Skeletal muscle tissue (tissue), 4 donors: ENCODE results near the gene TSC22D4. TPM values are rescaled to one million over a fixed set of nuclear protein-coding genes. Genes with fewer than 3 reads are reported as not detected.
"Not testable (repeated sequence)": the region's sequence is repeated elsewhere in the genome, so short reads cannot be mapped to it uniquely, and the experiment has no call there.

Source experiments
- H3K27ac ChIP-seq: one replicate; pipeline ENCODE4 v1.7.0; 2013; ENCODE audit warnings: mild to moderate bottlenecking, low read depth, low read length, inconsistent platforms
- H3K27me3 ChIP-seq, 3 donors: one replicate each; pipeline ENCODE4 v1.7.0; 2013; ENCODE audit warnings: low read length in 3 of 3; ENCODE audit not compliant: control insufficient read depth in 3 of 3, insufficient read depth in 3 of 3
- H3K36me3 ChIP-seq, 3 donors: one replicate each; pipeline ENCODE4 v1.7.0; 2013; ENCODE audit warnings: low read length in 3 of 3; ENCODE audit not compliant: control insufficient read depth in 3 of 3, insufficient read depth in 3 of 3
- H3K4me1 ChIP-seq, 3 donors: one replicate each; pipeline ENCODE4 v1.7.0; 2013; ENCODE audit warnings: low read length in 3 of 3, mild to moderate bottlenecking in 3 of 3; ENCODE audit not compliant: control insufficient read depth in 3 of 3, insufficient read depth in 3 of 3
- H3K4me3 ChIP-seq, 3 donors: one replicate each; pipeline ENCODE4 v1.7.0; 2013; ENCODE audit warnings: low read length in 3 of 3
- H3K9ac ChIP-seq, 3 donors: one replicate each; pipeline ENCODE4 v1.7.0; 2013; ENCODE audit warnings: low read length in 3 of 3, mild to moderate bottlenecking in 3 of 3, moderate library complexity in 2 of 3, low read depth in 1 of 3
- H3K9me3 ChIP-seq, 3 donors: one replicate each; pipeline ENCODE4 v1.7.0; 2013; ENCODE audit warnings: low read length in 3 of 3; ENCODE audit not compliant: control insufficient read depth in 3 of 3
- total RNA-seq: library from RNA; depleted of rRNA; stranded (reverse); fragments of >200 nt; gene quantifications from one replicate; pipeline ENCODE4 v1.2.3, GENCODE V29; 2014
- donor health status: Osteomylitis.

TSC22D4 gene
- 13.6 TPM for total RNA-seq

DNA sequence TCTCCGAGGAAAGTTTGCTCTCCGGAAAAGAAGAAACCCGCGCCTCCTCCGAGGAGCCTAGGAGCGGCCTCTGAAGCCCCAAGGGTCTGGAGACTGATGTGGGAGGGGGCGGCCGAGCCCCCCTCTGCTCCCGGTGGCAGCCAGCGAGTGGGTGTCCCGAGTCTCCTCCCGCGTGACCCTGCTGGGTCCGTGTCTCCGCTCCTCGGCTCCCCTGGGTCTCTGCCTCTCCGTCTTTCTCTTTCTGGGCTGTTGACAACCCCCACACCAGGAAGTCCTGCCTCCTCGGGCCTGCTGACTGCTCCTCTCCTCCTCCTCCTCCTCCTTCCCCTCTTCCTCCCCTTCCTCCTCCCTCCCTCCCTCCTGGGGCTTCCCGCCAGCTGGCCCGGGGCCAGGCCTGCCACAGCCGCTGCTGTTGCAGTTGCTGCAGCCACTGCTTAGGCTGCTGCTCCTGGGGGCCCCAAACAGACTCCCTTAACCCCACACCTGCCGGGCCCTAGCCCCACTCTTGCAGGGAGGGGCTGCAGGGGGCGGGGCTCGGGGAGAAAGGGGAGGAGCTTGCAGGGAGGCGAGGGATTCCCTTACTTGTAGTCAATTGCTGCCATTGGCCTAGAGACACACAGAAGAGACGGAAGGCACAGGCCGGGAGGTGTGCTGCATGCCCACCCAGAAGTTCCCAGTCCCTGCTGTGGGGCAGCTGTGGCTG, at the start of gene TSC22D4:
Gene TSC22D4, minus strand, starts transcription at position 257 of the 703 bp plus-strand sequence. CDS start 1,176 bp downstream, outside the sequence.
- Histone ChIP-seq H3K4me1 (peaks cover 28 to 31% (median 30%) of the 10 kb centered on the region in 3 donors), H3K4me3 (peak within 1 kb of the TSS; percentile 85 to 88 (median 88)), H3K9me3 (no peaks in the 10 kb centered on the region), H3K36me3 (peaks cover 3 to 7% (median 5%) of the 10 kb centered on the region in 3 donors), H3K27ac (peak within 1 kb of the TSS; percentile 93), H3K9ac (peak within 1 kb of the TSS; percentile 92 to 95 (median 93)), H3K27me3 (no peaks in the 10 kb centered on the region)

- not testable (repeated sequence) for H3K4me1 ChIP-seq
These were observed 49.3 kb upstream of the TSC22D4 start for GRCh38 chr7:100528108-100528866.

DNA sequence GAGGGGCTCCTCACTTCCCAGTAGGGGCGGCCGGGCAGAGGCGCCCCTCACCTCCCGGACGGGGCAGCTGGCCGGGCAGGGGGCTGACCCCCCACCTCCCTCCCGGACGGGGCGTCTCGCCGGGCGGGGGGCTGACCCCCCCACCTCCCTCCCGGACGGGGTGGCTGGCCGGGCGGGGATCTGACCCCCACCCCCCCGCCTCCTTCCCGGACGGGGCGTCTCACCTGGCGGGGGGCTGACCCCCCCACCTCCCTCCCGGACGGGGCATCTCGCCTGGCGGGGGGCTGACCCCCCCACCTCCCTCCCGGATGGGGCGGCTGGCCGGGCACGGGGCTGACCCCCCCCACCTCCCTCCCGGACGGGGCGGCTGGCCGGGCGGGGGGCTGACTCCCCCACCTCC, 44.2 kb upstream of the TSC22D4 start:
- H3K27me3 ChIP-seq, H3K9me3 ChIP-seq, H3K9ac ChIP-seq, H3K4me1 ChIP-seq, H3K36me3 ChIP-seq, H3K4me3 ChIP-seq, H3K27ac ChIP-seq: not testable (repeated sequence)

More at GRCh38 chr7:100528108-100528866, 49.3 kb upstream of the TSC22D4 start:
- not testable (repeated sequence) for H3K36me3 ChIP-seq, H3K9me3 ChIP-seq, H3K27ac ChIP-seq, H3K9ac ChIP-seq, H3K27me3 ChIP-seq, H3K4me3 ChIP-seq

- H3K9ac ChIP-seq, H3K27ac ChIP-seq, H3K27me3 ChIP-seq, H3K9me3 ChIP-seq, H3K4me3 ChIP-seq, H3K4me1 ChIP-seq, H3K36me3 ChIP-seq: not testable (repeated sequence)
These were observed 43.0 kb upstream of the TSC22D4 start for GRCh38 chr7:100521909-100522593.

DNA sequence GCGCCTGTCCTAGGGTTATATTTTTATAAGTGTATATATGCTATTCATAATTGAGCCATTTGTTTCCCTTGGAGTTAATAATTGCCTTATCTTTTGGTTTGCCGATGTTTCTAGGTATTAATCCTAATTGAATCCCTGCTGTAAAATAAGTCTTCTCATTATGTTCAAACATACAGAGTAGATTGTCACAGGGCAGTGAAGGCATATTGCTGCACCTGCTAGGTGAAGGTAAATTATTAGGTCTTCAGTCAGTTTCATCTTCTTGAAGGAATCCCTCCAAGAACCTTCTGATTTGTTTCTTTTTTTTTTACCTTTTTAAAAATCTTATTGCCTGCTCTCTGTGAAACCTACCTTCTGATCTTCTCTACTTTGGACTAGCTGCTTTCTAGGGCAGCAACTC, 42.1 kb upstream of the TSC22D4 start:
- Histone ChIP-seq H3K36me3 (no peaks in the 10 kb centered on the region), H3K9ac (no peak overlapping the region), H3K27me3 (no peaks in the 10 kb centered on the region), H3K4me3 (no peak overlapping the region), H3K27ac (no peak overlapping the region), H3K9me3 (no peaks in the 10 kb centered on the region), H3K4me1 (peaks cover 0 to 3% (median 0%) of the 10 kb centered on the region in 3 donors)

- Histone ChIP-seq H3K36me3 (no peaks in the 10 kb centered on the region), H3K4me1 (peaks cover 0 to 3% (median 0%) of the 10 kb centered on the region in 3 donors), H3K4me3 (no peak overlapping the region), H3K9ac (no peak overlapping the region), H3K27me3 (no peaks in the 10 kb centered on the region), H3K9me3 (no peaks in the 10 kb centered on the region), H3K27ac (no peak overlapping the region)
These were observed 41.1 kb upstream of the TSC22D4 start for GRCh38 chr7:100520138-100520537.

GRCh38 chr7:100519580-100519979, 40.6 kb upstream of the TSC22D4 start:
- H3K27me3 ChIP-seq: no peaks in the 10 kb centered on the region
- no peaks in the 10 kb centered on the region for H3K9me3 ChIP-seq
- no peak overlapping the region for H3K9ac ChIP-seq
- no peak overlapping the region for H3K4me3 ChIP-seq
- no peaks in the 10 kb centered on the region for H3K36me3 ChIP-seq
- peaks cover 0 to 3% (median 0%) of the 10 kb centered on the region in 3 donors for H3K4me1 ChIP-seq
- H3K27ac ChIP-seq: no peak overlapping the region

GRCh38 chr7:100517305-100517704, 38.3 kb upstream of the TSC22D4 start:
- H3K4me3 ChIP-seq: no peak overlapping the region

DNA sequence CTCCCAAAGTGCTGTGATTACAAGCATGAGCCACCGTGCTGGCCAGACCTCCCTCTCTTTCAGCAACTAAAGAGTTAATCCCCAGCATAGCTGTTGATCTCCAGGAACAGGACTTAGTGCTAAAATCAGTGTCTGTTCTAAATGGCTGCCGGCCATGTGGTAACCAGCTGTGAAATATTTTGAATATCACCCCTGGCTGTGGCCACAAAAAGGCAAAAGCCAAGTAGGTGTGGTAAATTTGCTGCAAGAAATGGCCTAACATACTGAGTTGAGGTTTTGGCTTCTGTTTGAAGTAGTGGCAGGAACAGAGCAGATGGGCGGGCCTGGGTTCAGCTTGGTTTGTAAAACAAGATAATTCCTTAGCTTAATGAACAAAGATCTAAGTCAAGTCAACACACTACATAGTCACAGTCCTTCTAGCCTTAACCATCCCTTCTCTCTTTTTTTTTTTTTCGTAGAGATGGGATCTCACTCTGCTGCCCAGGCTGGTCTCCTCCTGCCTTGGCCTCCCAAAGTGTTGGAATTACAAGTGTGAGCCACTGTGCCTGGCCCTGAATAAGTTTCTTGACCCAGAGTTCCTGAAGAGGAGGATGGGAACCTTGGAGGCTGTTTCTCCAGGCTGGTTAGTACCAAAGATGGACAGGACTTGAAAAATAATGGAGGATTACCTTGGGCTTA, 37.3 kb upstream of the TSC22D4 start:
- Histone ChIP-seq H3K9me3 (no peaks in the 10 kb centered on the region), H3K27me3 (no peaks in the 10 kb centered on the region), H3K27ac (no peak overlapping the region), H3K4me1 (peaks cover 0 to 3% (median 0%) of the 10 kb centered on the region in 3 donors), H3K4me3 (no peak overlapping the region), H3K9ac (no peak overlapping the region), H3K36me3 (no peaks in the 10 kb centered on the region)

More at GRCh38 chr7:100517305-100517704, 38.3 kb upstream of the TSC22D4 start:
- H3K9ac ChIP-seq: no peak overlapping the region
- no peaks in the 10 kb centered on the region for H3K36me3 ChIP-seq
- no peaks in the 10 kb centered on the region for H3K9me3 ChIP-seq
- peaks cover 0 to 3% (median 0%) of the 10 kb centered on the region in 3 donors for H3K4me1 ChIP-seq
- no peaks in the 10 kb centered on the region for H3K27me3 ChIP-seq
- no peak overlapping the region for H3K27ac ChIP-seq
